ENCODE measurements around the gene LASP1NB.

- TF ChIP-seq CTCF (conservative IDR thresholded peaks at IDR 0.05; ENCODE audit: low read length) (no peak), EZH2phosphoT487 (IDR thresholded peaks at IDR 0.05; ENCODE audit: borderline replicate concordance) (no peak)
Measured at GRCh38 chr17:38911081-38911730, 14.2 kb upstream of the LASP1NB start.

All from Loucy (cell line).